Amygdala (tissue), 56 donors: Measurements from ENCODE around the gene NELL1.

Source experiments
- DNase-seq, 56 donors: peaks; one replicate each; lab custom pipeline; 2025; lab: John Stamatoyannopoulos, UW

NELL1 gene

DNA sequence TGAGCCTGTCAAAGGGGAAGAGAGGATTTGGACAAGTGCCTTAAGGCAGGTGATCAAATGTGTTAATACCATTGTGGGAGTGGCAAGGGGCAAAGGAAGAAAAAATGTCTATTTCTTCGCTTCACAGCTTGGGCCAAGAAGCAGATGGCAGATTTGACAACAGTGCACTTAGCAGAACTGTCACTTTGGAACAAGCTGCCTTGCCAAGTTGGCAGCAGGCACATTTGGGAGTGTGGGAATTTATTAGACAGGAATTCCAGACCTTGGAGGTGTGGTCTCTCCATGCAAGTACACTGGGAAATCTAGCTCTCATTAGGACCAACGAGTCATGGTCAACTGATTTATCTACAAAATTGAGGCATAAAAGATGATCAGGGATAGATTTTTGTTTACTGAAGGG is 265.1 kb downstream of the NELL1 start:
- DNase-seq, result peak in 4 of 56 donors; percentile 5 to 9 (median 6)

- DNase-seq, result no peak
Measured at GRCh38 chr11:20937826-20938225, 268.4 kb downstream of the NELL1 start.

DNA sequence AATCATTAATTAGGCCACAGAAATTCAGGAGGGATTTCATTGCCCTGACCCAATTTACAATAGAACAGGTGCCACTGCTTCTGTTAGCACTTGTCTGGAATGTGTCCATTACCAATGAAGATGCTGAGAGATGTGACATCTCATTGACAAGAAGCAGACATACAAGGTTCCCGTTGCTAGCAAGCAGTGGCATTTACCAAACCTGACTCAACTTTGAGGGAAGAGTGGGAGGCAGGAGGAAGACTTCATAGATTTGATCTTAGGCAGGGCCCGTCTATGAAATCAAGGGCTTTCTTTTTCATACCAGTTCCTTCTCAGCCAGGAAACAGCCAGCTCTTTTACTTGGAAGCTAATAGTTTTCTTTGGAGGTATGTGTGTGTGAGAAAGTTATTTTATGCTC is 280.2 kb downstream of the NELL1 start:
- no peak for DNase-seq

- no peak for DNase-seq
Measured at GRCh38 chr11:20962581-20962980, 293.2 kb downstream of the NELL1 start.

GRCh38 chr11:20963596-20963995 is 294.2 kb downstream of the NELL1 start:
- no peak for DNase-seq

DNA sequence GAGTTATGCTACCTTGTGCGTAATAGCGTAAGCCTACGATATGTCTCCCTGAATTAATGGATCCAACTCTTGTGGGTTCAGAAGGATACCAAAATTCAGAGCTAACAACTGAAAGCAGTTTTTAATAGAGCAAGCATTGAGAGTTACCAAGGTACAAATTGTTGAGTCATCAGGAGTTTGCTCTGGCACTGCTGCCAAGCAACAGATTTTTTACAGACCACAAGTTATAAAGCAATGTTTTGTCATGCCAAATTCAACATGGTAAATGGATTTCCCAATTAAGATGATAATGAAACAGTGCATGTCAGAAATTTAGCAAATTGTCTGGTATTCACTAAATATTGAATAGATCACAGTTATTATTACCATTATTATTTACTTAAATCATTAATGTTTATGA is 295.6 kb downstream of the NELL1 start:
- DNase-seq, result peak in 3 of 56 donors; percentile 2 to 19 (median 3)

GRCh38 chr11:20966489-20966888 is 297.1 kb downstream of the NELL1 start:
- no peak for DNase-seq

- no peak for DNase-seq
Measured at GRCh38 chr11:20973940-20974559, 304.7 kb downstream of the NELL1 start.

GRCh38 chr11:20980736-20981135 is 311.4 kb downstream of the NELL1 start:
- DNase-seq, result no peak

- no peak for DNase-seq
Measured at GRCh38 chr11:20990447-20990846, 321.1 kb downstream of the NELL1 start.

DNA sequence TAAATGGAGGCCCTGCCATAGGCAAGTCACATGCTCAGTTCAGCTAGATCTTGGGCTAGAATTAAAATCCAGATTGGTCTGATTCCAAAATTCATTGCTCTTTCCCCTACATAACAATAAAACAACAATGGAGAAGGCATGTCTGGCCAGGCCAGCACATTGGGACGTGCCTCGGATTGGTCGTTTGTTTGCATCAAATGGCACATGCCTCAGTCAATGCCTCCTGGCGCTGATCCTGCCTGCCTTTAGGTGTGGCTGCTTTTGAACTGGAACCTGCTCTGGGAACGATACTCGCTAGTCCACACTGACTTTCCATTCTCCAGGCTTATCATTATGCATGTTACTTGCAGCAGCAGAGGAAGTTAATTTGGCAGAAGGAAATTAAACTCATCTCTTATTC is 322.1 kb downstream of the NELL1 start:
- DNase-seq, result peak in 1 of 56 donors; percentile 1

GRCh38 chr11:21007297-21007696 is 337.9 kb downstream of the NELL1 start:
- DNase-seq, result no peak

- no peak for DNase-seq
Measured at GRCh38 chr11:21018248-21018647, 348.9 kb downstream of the NELL1 start.

DNA sequence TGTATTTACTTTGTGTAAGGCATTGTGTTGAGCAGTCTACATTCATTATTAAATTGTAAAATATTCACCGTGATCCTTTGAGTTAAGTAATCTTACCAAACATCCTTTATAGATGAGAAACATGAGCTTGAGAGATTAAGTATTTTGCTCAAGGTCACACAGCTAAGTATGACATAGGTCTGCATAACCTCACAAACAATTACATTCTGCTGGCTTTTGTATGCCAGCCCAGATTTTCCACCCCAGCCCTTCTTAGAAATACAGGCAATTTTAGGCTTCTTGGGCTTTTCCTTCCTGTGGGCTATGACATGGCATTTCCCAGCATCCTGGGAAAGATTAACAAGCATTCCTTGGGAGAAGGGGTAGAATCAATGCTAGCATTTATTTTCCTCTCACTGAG is 357.3 kb downstream of the NELL1 start:
- DNase-seq, result no peak

GRCh38 chr11:21037850-21038249 is 368.5 kb downstream of the NELL1 start:
- DNase-seq, result no peak

- no peak for DNase-seq
Measured at GRCh38 chr11:21038801-21039200, 369.4 kb downstream of the NELL1 start.

- DNase-seq, result no peak
Measured at GRCh38 chr11:21040630-21041029, 371.2 kb downstream of the NELL1 start.

DNA sequence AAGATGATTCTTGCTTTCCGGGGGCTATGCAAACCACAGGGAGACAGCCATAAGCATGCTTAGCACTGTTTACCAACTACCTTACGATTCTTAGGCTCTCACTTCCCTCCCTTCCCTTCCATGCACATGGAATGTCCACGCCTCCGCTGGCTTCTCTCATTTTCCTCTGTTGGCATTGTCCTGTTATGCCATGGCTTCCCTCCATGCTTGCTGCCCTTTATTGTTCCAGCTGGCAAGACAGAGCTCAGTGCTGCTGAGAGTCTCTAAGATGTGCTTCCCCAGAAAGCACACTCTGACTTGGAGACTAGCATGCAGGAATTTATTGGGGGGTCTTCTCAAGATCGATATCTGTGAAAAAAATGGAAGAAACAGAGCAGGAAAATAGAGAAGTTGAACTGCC is 379.2 kb downstream of the NELL1 start:
- DNase-seq, result no peak

GRCh38 chr11:21053466-21053865 is 384.1 kb downstream of the NELL1 start:
- DNase-seq, result no peak

- no peak for DNase-seq
Measured at GRCh38 chr11:21056644-21057043, 387.3 kb downstream of the NELL1 start.

DNA sequence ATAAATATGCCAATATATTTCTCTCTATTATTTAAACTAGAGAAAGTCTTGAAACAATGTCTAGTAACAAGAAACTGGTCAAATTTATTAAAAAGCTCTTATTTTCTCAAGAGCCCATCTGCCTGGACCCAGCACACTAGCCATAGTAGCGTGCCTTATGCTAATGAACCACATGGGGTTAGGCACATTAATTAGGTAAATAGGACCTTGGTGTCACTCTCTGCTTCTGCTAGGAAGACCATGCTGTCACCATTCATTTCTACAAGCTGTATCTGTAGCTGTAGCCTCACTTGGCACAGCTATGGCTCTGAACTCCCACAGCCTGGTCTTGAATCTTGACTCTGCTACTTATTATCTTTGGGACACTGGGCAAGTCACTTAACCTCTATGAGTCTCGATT is 390.5 kb downstream of the NELL1 start:
- no peak for DNase-seq

GRCh38 chr11:21066030-21066429 is 396.6 kb downstream of the NELL1 start:
- no peak for DNase-seq

DNA sequence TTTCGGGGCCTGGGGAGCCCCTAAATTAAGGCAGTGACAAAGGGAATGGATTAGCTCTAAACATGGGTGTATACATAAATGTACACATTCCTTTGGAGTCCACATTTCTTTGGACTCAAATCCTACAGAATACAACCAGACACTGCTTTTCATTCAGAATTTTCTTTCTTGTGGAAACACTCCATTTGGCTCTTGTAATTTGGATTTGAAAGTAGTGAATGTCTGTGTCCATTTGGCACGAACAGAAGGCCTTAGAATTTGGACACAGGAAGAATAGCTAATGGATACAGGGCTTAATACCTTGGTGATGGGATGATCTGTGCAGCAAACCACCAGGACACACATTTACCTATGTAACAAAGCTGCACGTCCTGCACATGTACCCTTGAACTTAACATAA is 399.5 kb downstream of the NELL1 start:
- DNase-seq, result no peak
